ENCODE measurements around the gene STAC3.
A peak's percentile ranks its signal among the peaks of the same experiment; 100 is the strongest.

The STAC3 gene

DNA sequence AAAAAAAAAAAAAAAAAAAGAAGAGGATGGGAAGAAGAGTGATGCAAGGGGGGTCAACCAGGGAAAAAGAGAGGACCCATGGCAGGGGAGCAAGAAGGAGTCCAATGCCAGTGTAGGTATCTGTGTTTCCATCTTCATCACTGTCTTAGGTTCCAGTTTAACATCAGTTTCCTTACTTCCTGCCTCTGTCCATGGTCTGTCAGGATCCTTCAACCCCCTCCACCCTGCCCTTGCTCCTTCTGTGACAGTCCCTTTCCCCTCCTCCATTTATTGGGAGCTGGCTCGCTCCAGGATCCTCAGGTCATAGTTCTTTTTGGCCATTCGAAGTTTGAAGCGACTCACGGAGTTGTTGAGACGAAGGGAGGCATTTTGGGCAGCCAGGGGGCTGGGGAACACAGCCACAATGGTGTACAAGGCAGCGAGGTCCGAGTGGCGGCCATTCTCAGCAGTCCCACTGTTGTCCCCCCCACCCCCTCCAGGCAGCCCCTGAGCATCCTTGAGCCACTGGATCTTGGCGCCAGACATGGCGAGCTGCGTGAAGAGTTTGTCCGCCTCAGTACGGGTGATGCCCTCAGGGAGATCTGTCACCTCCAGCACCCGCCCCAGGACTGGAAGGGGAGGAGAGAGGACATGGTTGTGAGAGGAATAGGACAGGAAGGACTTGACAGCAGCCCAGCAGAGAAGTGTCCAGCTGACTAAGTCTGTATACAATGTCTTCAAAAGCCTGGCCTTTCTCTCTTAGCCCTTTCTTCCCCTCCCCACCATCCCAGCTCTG is 3.7 kb upstream of the STAC3 start:
- no peak for DNase-seq (ENCODE audit: low spot score)

DNA sequence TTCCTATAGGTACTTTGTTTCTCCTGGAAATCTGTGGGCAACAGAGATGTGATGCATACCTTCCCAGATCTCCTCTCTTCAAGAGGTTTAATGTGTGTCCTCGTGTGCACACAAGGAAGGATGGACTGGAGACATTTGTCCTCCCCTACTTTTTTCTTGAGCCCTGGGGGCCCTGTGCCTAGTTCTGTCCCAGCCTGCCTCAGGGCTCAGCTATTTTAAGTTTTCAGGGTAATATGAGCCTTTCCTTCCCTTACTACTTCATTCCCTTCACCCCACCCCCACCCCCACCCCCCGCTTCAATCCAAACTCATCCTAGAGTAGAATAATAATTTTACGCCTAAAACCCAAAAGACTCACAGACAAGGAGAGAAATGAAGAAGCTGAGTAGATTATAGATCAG is 446 bp downstream of the STAC3 start:
- DNase-seq (ENCODE audit: low spot score), result no peak

DNA sequence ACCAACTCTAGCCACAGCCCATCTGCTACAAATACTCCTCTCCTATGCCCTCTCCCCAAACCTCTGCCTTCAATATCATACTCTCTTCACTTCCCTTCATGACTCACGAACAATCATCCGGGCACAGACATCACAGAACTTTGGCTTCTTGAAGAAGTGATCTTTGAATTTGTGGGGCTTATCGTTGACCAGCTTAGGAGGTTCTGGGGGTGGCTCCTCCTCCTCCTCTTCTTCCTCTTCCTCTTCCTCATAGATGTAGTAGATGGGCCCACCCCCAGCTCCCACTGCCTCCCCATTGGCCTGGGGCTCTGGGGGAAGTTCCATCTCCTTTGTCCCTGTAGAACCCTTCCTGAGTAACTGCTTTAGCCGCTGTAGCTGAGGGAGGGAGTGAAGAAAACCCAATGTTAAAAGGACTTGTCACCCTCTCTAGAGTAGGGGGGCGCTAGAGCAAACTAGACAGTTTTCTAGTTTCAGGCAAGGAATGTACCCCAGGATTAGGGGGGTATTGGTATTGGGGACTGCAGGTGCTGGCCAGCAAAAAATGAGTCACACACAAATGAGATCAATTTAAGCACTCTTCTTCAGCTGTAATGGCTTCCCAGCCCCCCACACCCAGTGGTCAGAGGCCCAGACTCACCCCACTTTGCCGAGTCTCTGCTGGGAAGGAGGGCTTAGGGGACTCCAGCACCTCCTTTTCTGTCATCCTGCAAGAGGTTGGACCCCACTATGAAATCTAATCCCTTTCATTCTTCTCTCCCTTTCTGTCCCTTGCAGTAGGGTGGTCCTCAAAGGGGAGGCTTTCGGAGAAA is 1.8 kb downstream of the STAC3 start:
- no peak for DNase-seq (ENCODE audit: low spot score)

DNA sequence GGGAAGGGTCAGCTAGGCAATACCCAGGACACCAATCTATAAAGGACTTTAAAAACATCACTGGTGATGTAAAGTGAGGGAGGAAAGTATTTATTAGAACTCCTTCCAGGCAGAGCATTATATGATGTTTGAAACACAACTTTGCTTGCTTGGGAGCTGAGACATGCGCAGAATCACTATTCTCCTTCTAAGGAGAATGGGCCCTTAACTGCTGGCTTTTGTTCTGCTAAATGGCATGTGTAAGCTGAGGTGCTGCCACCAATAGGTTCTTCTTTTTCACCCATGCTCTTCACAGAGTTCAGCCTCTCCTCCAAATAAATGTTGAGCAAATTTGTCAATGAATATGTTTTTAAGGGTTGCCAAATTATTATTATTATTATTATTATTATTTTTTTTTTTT is 3.9 kb downstream of the STAC3 start:
- no peak for DNase-seq (ENCODE audit: low spot score)

DNA sequence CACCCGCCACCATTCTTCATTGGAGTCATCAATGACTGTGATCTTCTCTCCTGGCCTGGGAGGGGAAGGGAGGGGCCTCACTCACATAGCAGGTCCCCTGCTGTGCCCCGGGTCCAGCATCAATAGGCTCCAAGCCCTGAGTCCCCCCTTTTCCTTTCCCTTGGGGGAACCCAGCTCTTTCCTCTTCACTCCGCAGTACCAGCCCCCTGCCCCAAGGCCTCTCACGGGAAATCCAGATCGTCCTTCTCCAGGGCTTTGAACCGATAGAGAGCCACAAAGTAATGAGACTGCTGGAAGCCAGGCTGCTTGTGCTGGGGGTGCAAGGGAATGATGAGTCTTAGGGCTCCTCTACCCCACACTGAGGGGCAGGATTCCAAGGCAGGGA is 6.7 kb downstream of the STAC3 start:
- DNase-seq (ENCODE audit: low spot score), result no peak

DNA sequence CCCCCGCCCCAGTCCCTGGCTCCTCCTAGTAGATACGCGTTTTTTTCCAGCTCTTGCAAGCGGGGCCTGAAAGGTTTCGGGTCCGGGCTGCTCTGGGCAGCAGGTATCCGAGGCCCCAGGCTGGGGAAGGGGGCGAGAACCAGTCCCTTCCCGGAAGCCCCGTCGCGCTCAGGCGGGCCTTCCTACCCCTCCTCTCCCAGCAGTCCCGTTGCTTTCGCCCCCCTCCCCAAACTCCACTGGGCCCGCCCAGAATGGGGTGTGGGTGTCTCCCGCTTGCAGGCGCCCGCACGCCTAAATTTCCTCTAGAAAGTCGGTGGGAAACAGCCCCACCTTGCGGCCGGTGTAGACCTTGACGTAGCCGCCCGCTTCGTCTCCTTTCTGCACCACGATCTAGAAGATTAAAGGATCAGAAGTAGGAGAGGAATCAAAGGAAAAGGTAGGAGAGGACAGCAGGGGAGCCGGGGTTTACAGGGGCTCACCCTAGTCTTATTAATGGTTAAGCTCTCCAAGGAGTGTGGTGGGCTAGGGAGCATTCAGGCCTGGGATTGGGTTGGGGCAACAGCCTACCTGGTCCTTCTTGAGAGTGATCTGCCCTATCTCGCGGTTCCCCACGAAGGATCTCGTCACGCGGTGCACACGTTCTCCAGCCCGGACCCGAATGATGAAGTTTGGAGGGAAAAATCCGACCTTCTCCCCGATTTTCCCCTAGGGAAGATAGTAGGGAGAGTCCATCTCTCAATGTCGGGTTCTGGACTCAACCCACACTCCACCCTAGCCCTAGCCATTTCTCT is 7.3 kb downstream of the STAC3 start:
- peak; percentile 76 for DNase-seq (ENCODE audit: low spot score)

DNA sequence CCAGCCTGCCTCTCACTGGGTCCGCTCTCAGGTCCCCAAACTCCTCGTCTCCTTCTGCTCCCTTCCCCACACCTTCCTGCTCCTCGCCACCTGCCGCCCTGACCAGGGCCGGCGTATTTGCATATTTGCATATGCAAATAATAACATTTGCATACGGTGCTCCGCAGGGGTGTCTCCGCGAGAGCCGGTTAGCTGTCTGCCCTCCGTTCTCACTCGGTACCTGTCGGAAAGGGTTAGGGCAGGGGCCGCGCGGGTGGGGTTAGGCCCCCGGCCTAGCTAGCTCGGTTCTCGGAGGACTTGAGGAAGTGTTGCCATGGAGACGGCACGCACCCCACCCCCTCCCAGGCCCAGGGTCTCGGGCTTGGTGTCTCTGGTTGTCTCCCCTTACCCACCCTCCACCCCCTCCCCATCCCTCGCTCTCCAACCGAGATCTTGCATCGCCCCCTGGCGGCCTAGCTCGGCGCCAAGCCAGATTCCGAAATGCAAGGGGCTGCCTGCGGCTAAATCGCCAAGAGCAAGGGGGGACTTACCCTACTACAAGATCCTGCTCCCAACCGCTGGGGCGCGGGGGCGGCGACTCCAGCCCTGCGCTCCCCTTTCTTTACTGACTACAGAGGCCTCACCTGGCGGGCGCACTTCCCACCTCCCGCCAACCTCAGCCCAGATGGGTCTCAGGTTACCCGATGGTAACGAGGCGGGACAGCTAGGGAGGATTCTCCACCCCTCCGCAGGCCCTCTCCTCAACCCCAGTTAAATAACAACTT is 8.1 kb downstream of the STAC3 start:
- peak; percentile 28 for DNase-seq (ENCODE audit: low spot score)

DNA sequence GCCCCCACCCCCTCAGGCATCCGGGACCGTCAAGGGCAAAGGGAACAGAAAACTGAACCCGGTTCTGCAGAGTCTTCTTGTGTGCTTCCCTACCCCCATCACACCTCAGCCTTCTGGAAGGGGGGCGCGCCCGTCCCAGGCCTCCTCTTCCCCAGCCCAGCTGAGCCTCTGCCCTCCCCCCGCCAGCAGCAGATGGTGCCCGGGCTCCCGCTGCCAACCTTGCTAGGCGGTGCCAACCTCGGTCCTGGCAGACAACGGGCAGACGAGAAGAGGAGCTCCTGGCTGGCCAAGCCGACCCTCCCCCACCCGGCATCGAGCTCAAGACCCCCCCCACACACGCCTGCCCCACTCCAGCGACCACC is 8.7 kb downstream of the STAC3 start:
- no peak for DNase-seq (ENCODE audit: low spot score)

DNA sequence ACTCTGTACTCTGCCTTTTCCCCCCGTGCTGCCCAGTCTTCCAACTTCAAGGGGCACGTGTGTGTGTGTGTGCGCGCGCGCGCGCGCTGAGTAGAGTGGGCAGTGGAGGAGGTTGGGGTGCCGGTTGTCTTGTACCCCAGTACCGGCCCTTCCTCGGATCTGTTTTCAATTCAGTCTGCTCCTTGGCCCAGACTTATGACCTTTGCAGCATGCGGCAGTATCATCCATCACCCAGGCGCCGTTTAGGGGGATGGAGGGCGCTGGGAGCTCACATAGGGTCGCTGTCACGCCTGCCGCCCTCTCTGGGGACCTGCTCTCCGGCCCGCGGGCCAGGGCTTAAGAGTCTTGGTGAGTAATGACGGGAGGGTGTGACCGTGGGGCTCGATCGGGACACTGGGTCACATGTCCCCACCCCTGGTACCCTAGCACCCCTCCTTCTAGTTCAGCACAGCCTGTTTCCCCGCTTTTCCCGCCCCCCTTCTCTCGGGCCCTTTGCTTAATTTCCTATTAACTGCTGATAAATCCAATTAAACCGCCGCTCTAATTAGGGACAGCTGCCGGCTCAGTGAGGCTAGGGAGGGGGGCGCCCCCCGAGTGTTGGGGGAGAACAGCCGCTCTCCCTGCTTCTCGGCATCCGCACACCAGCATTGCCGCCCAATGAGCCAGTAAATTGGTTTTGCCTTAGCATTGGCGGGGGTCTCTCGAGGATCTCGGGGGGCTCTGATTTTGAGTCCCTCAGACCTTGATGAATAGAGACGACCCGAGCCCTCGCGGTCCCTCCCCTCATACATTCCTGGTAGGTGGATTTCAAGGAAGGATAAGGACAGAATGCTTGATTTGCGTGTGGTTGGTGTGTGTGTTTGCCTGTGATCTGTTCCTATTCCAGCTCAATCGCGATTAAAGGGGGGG is 9.3 kb downstream of the STAC3 start:
- no peak for DNase-seq (ENCODE audit: low spot score)

DNA sequence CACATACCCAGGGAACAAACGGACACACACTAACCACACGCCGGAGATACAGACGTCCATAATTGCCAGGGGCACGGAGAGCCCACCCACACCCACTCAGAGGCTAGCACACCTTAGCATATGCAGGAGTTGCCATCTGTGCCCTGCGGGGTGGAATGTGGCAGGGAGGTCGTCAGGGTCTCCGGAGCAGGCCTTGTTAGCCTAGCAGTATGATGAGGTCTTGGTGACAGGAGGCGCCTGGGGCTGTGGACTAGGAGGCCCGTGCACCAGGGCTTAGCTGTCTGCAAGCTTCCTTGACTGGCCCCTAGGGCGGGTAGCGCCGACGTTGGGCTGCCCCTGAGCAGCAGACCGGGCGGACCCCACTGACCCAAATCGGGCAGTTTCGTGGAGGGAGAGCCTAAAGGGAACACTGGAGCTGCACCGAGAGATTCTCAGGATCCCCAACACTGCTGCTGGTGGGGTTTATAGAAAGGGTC is 10.0 kb downstream of the STAC3 start:
- DNase-seq (ENCODE audit: low spot score), result no peak

DNA sequence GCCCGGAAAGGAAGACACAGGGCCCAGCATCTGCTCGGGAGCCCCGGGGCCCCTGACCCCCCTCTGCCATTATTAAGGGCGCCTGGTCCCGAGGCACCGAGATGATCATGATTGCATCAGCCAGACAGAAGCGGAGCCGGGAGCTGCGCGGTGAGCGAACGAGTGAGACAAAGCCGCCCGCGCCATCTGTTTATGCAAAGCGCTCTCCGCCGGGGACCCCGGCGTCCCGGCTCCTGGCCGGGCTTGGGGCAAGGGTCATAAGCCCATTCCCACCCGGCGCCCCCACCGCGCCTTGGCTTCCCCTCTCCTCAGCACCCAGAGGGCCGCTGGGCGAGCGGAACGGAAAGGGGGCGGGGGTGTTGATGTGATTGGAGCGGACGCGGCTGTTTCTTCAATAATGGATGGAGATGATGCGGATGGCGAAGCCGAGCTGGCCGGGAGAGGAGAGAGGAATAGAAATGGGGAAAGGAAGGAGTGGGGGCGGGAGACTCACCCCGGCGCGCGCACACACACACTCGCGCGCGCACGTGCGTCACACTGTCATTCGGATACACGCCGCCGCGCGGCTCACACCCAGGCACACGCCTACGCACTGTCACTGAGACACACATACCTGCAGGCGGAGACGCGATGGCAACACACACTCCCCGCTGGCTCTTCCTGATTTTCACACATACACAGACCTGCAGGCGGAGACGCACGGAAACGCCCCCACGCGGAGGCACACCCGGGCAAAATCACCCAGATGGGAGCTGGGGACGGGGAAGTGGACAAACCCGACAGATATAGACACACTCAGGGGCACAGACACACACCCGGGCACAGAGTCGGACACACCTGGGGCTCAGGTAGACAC is 10.7 kb downstream of the STAC3 start:
- DNase-seq (ENCODE audit: low spot score), result peak; percentile 62

DNA sequence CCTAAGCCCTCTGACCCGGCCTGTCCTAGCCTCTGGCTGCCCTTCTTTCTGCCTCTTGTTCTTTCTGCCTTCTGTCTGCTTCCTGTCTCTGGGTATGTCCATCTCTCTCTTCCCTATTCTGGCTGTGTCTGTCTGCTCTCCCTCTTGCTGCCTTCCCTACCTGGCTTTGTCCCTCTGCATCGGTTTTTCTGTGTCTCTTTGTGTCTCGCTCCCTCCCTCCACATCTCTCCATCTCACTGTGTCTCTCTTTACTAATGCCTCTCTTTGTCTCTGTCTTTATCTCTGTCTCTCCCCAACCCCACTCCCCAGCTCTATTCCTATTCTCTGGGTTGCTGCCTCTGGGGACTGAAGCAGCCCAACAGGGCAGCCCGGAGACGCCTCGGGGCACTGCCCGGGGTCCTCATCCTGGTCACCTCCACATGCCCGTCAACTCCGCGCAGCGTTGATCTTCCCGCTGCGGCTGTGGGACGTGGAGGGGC is 11.4 kb downstream of the STAC3 start:
- no peak for DNase-seq (ENCODE audit: low spot score)

DNA sequence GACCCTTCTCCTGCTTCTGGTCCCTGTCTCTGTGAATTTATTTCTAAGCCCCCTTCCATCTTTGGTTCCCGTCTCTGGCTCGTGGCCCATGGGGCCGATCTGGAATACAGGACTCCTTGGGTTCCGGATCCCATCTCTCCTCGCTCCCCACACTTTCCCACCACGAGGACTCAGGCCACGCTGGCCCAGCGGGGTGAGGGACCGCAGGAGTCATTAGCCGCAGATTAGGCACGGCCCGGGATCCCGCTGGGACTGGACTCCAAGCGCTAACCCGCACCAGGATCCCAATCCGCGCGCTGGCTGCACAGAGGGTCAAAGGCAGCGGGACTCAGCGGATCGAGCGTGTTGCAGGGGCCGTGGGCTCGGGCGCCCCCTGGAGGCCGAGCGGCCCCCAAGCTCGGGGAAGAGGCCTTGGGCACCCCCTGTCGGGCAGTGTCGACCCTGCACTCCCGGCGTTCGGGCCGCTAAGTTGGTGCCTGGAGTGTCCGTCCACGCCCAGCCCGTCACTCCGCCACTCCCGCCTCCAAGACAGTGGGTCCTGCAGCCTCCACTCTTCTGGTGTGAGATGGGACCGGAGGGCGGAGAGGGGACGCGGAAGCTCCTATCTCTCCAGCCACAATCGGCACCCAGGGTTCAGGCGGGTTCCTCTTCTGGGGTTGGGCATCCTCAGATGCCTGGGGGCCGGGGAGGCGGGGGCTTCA is 12.0 kb downstream of the STAC3 start:
- DNase-seq (ENCODE audit: low spot score), result peak; percentile 95

DNA sequence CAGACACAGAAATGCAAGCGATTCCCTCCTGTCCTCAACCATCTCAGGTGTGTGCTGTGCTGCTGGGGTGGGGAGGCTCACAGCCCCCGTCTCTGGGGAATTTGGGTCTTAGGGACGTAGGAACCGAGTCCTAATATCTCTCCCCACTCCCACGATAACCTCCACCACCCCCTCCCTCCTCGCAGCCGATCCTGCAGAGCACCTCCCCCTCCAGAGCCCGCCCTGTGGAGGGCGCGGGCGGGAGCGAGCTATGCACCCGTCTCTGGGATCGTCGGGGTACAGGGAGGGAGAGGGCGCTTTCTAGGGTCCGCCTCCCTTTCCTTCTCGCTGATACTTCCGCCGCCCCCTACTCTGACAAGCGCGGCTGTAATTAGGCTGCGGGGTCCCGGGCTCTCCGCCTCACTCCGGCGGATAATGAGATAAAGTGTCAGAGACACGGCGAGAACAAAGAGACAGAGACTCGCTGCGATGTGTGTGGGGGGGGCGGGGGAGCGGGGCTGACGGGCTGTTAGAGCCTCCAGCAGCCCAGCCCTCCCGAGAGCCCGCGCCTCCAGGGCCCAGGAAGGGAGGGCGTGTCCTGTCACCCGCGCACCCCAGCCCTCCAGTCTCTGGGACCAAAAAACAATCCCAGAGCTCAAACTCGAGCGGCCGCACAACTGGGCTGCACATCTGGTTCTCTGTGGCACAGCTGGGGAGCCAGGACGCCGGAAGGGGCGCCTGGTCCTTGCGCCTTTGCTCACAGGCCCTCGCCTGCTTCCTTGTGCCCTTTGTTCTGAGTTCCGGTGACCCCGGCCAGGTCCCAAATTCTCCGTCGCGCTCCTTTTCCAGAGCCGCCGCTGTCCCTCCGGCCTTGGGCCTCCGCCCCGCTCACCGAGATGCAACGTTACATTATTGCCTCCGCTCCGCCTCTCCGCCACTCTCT is 12.8 kb downstream of the STAC3 start:
- DNase-seq (ENCODE audit: low spot score), result no peak

DNA sequence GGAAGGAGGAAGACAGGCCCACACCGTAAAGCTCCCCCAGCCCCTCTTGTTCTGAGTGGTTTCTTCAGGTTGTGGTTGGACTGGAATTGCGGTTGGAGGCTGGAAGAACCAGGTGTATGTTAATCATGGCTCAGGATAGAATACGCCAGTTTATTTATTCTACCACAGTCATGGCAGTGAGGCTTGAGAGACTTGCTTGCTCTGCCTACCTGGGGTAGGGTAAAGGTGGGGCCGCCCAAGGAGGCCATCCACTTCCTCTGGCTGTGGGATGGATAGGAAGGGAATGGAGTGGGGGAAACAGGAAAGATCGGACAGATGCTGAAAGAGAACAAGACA is 13.4 kb downstream of the STAC3 start:
- no peak for DNase-seq (ENCODE audit: low spot score)

DNA sequence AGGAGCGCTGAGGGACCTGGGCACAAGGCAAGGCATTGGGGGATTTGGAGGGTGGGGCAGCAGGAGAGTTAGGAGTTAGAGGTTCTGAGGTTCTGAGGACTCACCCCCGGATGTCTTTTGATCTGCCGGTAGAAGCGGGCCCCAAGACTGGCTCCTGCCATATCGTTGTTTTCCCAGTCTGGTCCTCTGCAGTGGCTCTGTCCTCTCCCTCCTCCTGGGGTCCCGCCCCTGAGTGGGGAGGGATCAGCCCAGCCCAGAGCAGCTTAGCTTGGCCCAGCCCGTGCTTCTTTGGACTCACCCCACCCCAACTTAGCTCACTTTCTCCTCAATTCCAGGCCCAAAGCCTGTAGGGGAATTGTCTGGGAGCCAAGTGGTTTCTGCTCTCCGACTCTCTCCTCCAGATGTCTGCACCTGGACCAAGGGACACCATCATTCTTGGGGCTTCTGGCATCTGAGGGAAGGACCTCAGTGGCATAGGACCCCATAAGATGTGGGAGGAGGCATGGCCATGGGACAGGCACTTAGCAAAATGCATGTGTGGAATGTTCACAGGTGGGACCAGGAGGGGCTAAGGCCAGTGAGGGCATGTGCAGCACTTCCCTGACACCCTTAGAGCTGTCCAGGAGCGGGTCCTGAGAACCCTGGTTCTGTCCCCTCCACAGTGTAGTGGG is 13.9 kb downstream of the STAC3 start:
- no peak for DNase-seq (ENCODE audit: low spot score)

DNA sequence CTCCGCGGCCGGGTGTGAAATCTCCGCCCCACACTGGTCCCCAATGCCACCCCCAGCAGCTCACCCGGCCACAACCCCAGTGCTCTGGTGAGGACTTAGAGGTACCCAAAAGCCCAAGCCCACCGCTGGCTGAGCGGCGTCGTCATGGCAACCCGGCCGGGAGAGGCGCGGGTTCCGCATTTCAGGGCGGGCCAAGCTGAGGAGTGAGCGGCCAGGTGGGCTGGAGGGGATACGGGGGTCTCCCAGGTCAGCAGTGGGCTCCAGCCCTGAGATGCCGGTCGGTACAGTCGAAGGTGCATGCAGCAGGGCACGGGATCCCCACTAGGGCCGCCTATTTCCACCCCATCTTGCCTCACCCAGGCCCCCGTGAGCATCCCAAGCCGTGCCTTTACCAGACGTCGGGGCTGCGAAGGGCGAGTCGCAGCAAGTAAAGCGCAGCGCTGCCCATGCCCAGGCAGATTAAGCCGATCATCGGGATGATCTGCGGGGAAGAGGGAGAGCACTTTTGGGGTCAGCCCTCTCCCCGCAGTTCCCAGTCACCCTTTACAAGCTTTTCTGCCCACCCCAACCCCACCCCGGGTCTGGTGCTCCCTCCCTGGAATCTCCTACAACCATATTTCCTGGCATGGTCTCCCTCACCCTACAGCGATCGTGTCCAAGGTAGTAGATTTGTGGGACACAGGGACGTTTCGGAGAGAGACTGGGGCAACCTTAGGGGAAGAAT is 14.6 kb downstream of the STAC3 start:
- DNase-seq (ENCODE audit: low spot score), result no peak
